Neural cell (in vitro differentiated cells): ENCODE results near the gene EVA1B. TPM values are rescaled to one million over a fixed set of nuclear protein-coding genes. Genes with fewer than 3 reads are reported as not detected.

Experiments
- H2AFZ ChIP-seq: fragments of 200-600, 300-800 bp; sonication (generic), shearing (Covaris generic); 2 replicates; pipeline ENCODE4 v1.6.0; 2014; ENCODE audit warnings: low read depth, mild to moderate bottlenecking, antibody characterized with exemption, low read length, moderate library complexity
- H3F3A ChIP-seq: fragments of 200-600 bp; shearing (Covaris generic); 2 replicates; pipeline ENCODE4 v1.6.1; 2016; ENCODE audit warnings: mild to moderate bottlenecking, moderate library complexity, mixed read lengths, antibody characterized with exemption, low read length; ENCODE audit not compliant: insufficient read depth, poor library complexity, severe bottlenecking
- H3K27ac ChIP-seq: fragments of 200-600, 300-800 bp; sonication (generic), shearing (Covaris generic); 2 replicates; pipeline ENCODE4 v1.5.1; 2014; ENCODE audit warnings: mild to moderate bottlenecking, low read length, moderate library complexity
- H3K27me3 ChIP-seq: fragments of 300-800, 200-600 bp; sonication (generic), shearing (Covaris generic); 2 replicates; pipeline ENCODE4 v1.6.0; 2014; ENCODE audit warnings: mild to moderate bottlenecking, low read depth, low read length, moderate library complexity; ENCODE audit not compliant: insufficient read depth
- H3K36me3 ChIP-seq: fragments of 300-800, 200-600 bp; sonication (generic), shearing (Covaris generic); 2 replicates; pipeline ENCODE4 v1.5.1; 2014; ENCODE audit warnings: mild to moderate bottlenecking, antibody characterized with exemption, low read length, moderate library complexity; ENCODE audit not compliant: insufficient read depth
- H3K4me2 ChIP-seq: fragments of 300-800, 200-600 bp; sonication (generic), shearing (Covaris generic); 2 replicates; pipeline ENCODE4 v1.6.0; 2014; ENCODE audit warnings: mild to moderate bottlenecking, low read length
- H3K4me3 ChIP-seq: fragments of 300-800, 200-600 bp; sonication (generic), shearing (Covaris generic); 2 replicates; pipeline ENCODE4 v1.5.1; 2014; ENCODE audit warnings: mild to moderate bottlenecking, low read length, moderate library complexity
- H3K79me2 ChIP-seq: fragments of 200-600 bp; shearing (Covaris generic); replicated peaks from 2 replicates; pipeline ENCODE4 v1.6.0; 2014; ENCODE audit warnings: mild to moderate bottlenecking, low read length, moderate library complexity; ENCODE audit not compliant: insufficient read depth
- H3K9ac ChIP-seq: fragments of 300-800, 200-600 bp; sonication (generic), shearing (Covaris generic); 2 replicates; pipeline ENCODE4 v1.6.1; 2016; ENCODE audit warnings: mild to moderate bottlenecking, low read length, mixed read lengths
- H3K9me2 ChIP-seq: fragments of 200-600 bp; shearing (Covaris generic); 2 replicates; pipeline ENCODE4 v1.6.1; 2016; ENCODE audit warnings: mild to moderate bottlenecking, low read length, mixed read lengths; ENCODE audit not compliant: insufficient read depth
- H3K9me3 ChIP-seq: fragments of 200-600, 300-800 bp; sonication (generic), shearing (Covaris generic); 2 replicates; pipeline ENCODE4 v1.6.1; 2016; ENCODE audit warnings: mild to moderate bottlenecking, mixed run types, low read length, moderate library complexity, mixed read lengths
- H4K20me1 ChIP-seq: fragments of 200-600 bp; shearing (Covaris generic); 2 replicates; pipeline ENCODE4 v1.6.1; 2016; ENCODE audit warnings: mild to moderate bottlenecking, mixed run types; ENCODE audit not compliant: insufficient read depth
- CTCF ChIP-seq: fragments of 450-650 bp; IDR thresholded peaks from 2 replicates; pipeline ENCODE4 v1.5.1; 2014; ENCODE audit warnings: antibody characterized with exemption, mild to moderate bottlenecking, moderate library complexity; ENCODE audit not compliant: poor library complexity, severe bottlenecking
- EP300 ChIP-seq: fragments of 450-650 bp; conservative IDR thresholded peaks from 2 replicates; pipeline ENCODE4 v1.6.1; 2014; ENCODE audit warnings: antibody characterized with exemption, mild to moderate bottlenecking, moderate library complexity; ENCODE audit not compliant: poor library complexity, severe bottlenecking
- EZH2 ChIP-seq: fragments of 200-600, 300-800 bp; shearing (Covaris generic), sonication (generic); IDR thresholded peaks from 2 replicates; pipeline ENCODE4 v1.6.1; 2014; ENCODE audit warnings: antibody characterized with exemption, low read length, borderline replicate concordance, mild to moderate bottlenecking; ENCODE audit not compliant: insufficient read depth, poor library complexity, severe bottlenecking
- MXI1 ChIP-seq: fragments of 450-650 bp; conservative IDR thresholded peaks from 2 replicates; pipeline ENCODE4 v1.6.1; 2014; ENCODE audit warnings: antibody characterized with exemption, mild to moderate bottlenecking; ENCODE audit not compliant: poor library complexity, severe bottlenecking
- POLR2AphosphoS5 ChIP-seq: IDR thresholded peaks from 2 replicates; pipeline ENCODE4 v1.6.1; 2012
- RAD21 ChIP-seq: fragments of 450-650 bp; conservative IDR thresholded peaks from 2 replicates; pipeline ENCODE4 v1.6.1; 2014; ENCODE audit warnings: antibody characterized with exemption, mild to moderate bottlenecking, moderate library complexity
- REST ChIP-seq: IDR thresholded peaks from 2 replicates; pipeline ENCODE4 v1.6.1; 2012; ENCODE audit warnings: borderline replicate concordance
- SMC3 ChIP-seq: fragments of 450-650 bp; conservative IDR thresholded peaks from 2 replicates; pipeline ENCODE4 v1.6.1; 2014; ENCODE audit warnings: antibody characterized with exemption, mild to moderate bottlenecking, moderate library complexity; ENCODE audit not compliant: poor library complexity
- TAF1 ChIP-seq: IDR thresholded peaks from 2 replicates; pipeline ENCODE4 v1.6.1; 2012; ENCODE audit warnings: low read depth
- polyA plus RNA-seq: library from polyadenylated mRNA; depleted of rRNA; stranded (reverse); fragments of >200 nt; gene quantifications from 2 replicates; pipeline ENCODE4 v1.2.3, GENCODE V29; 2014

Gene EVA1B
- polyA plus RNA-seq, 1 donor from 2014 or later = 0.25 TPM

DNA sequence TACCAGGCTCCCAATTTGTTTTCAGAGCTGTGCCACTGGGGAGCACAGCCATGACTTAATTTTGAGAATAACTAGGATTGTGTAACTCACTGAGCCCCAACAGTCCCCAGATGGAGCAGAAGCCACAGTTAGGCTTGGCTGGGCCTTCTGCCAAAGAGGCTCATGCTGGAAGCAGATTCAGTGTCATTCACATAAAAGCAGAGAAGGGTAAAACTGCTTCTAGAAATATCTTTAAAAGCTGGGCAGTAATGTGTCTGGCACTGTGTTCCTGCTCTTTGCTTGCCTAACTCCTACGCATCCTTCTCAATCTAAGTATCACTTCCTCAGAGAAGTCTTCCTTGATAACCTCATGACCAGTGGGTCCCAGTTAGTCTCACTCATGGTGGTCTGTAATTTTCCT, 41.9 kb upstream of the EVA1B start:
- no peaks in the 10 kb centered on the region for H3K9me3 ChIP-seq
- no peak overlapping the region for H3K27ac ChIP-seq
- no peak overlapping the region for H3K4me3 ChIP-seq
- H3K36me3 ChIP-seq = no peaks in the 10 kb centered on the region
- H3K79me2 ChIP-seq = peaks cover 3% of the 10 kb centered on the region
- no peaks in the 10 kb centered on the region for H3K27me3 ChIP-seq
- no peaks in the 10 kb centered on the region for H3F3A ChIP-seq
- no peak overlapping the region for H3K9ac ChIP-seq
- no peak overlapping the region for H3K4me2 ChIP-seq
- H3K9me2 ChIP-seq = no peaks in the 10 kb centered on the region
- no peak overlapping the region for H2AFZ ChIP-seq
- no peak for TF ChIP-seq TAF1
- TF ChIP-seq SMC3 = no peak
- H4K20me1 ChIP-seq = no peaks in the 10 kb centered on the region

DNA sequence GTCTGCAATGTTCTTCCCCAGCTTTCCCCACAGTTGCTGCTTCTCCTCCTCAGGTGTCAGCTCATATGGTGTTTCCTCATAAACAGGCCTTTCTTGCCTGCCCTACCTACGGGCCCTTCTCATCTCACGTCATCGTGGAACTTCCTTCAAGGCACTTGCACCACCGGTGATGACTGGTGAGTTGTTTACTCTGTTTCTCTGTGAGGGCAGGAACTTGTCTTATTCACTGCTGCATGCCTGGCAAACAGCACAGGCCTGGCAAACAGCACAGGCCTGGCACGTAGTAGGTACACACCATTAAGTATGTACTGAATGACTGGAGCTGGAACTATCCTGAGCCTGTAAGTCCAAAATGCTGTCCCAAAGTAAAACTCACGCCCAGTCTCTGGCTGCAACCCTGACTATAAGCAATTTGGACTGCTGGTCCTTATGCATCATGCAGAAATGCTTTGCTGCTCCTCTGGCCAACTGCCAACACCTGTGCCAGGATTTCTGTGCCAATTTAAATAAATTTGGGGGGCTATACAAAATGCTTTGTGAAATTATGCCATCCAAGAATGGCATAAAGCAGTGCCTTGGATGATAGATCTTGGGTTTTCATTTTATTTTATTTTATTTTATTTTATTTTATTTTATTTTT, 36.6 kb upstream of the EVA1B start:
- H3K9me2 ChIP-seq = no peaks in the 10 kb centered on the region
- H3K27ac ChIP-seq = no peak overlapping the region
- H3K9ac ChIP-seq = no peak overlapping the region
- no peaks in the 10 kb centered on the region for H3K9me3 ChIP-seq
- H4K20me1 ChIP-seq = no peaks in the 10 kb centered on the region
- no peak overlapping the region for H3K4me2 ChIP-seq
- no peaks in the 10 kb centered on the region for H3F3A ChIP-seq
- TF ChIP-seq EP300 (no peak), POLR2AphosphoS5 (no peak), MXI1 (no peak), REST (no peak), CTCF (no peak), SMC3 (no peak), TAF1 (no peak), EZH2 (no peak), RAD21 (no peak)
- no peaks in the 10 kb centered on the region for H3K79me2 ChIP-seq
- H3K36me3 ChIP-seq = no peaks in the 10 kb centered on the region
- no peaks in the 10 kb centered on the region for H3K27me3 ChIP-seq
- H2AFZ ChIP-seq = no peak overlapping the region
- H3K4me3 ChIP-seq = no peak overlapping the region

DNA sequence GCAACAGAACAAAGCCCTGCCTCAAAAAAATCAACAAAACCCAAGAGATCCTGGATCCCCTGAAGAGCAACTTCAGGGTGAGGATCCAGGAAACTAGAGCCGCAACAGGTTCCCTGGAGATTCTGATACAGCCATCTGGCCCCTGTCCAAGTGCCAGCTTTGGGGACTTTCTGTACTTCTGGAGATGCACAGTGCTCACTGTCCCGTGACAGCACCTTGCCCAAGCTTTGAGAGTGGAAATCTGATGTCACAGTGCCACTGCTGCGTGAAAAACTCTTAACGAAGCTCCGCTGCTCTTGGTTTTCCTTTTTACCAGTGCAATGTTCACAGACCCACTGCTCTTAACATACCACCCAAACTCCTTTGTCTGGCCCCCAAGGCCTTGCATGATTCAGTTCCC, 35.9 kb upstream of the EVA1B start:
- no peaks in the 10 kb centered on the region for H3K79me2 ChIP-seq
- H2AFZ ChIP-seq = no peak overlapping the region
- H3K9ac ChIP-seq = no peak overlapping the region

More for the DNA sequence above, 35.9 kb upstream of the EVA1B start:
- Histone ChIP-seq H3K27ac (no peak overlapping the region), H3K4me3 (no peak overlapping the region), H3F3A (no peaks in the 10 kb centered on the region), H3K36me3 (no peaks in the 10 kb centered on the region), H3K27me3 (no peaks in the 10 kb centered on the region), H3K9me2 (no peaks in the 10 kb centered on the region), H3K9me3 (no peaks in the 10 kb centered on the region), H4K20me1 (no peaks in the 10 kb centered on the region), H3K4me2 (no peak overlapping the region)
- no peak for TF ChIP-seq EZH2
- TF ChIP-seq MXI1 = no peak
- TF ChIP-seq EP300 = no peak
- no peak for TF ChIP-seq CTCF
- TF ChIP-seq RAD21 = no peak
- no peak for TF ChIP-seq SMC3
- no peak for TF ChIP-seq REST
- no peak for TF ChIP-seq TAF1
- TF ChIP-seq POLR2AphosphoS5 = no peak
